Cerebellar nuclear complex (tissue), 1 donor: ENCODE measurements around the gene AKT1.

Experiments used
- DNase-seq, 2 experiments: peaks; one replicate each; lab custom pipeline; 2025; lab: John Stamatoyannopoulos, UW

The AKT1 gene

DNA sequence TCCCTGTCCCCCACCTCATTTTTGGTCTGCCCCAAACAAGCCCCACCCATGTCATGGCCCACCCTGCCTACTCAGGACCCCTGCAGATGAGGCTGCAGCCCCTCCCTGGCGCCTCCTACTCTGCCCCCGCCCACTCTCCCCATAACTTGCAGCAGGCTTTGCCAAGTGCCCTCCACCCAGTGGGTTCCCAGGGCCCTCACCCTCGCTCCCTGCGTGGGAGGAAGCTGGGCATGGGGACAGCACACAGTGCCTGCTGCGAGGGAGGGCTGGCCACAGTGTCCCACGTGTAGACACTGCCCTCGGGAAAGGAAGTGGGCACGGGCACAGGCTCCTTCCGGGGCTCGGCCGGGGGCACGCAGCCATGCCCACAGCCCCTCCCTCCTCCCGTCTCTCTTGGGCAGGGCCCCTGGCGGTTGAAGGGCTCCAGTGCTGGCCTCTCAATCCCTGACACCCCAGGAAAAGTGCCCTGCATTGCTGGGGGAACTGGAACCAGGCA, 9.4 kb downstream of the AKT1 start:
- DNase-seq: no peak

DNA sequence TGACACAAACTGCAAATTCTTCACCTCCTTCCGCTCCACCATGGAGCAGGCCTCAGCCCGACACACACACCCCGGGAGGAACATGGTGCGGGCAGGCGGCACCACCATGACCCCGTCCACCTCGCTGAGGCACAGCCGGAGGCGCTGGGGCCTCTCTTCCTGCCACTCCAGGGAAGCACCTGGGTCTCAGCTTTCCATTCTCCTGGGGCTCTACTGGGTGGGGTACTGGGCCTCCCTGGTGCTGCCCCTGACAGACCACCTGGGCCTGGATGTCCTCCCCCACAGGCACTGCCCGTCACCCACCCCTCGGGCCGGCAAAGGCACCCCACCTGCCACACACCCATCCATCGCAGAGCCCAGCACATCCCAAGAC, 9.9 kb downstream of the AKT1 start:
- no peak for DNase-seq

GRCh38 chr14:104784846-104785707, 10.5 kb downstream of the AKT1 start:
- DNase-seq: no peak

DNA sequence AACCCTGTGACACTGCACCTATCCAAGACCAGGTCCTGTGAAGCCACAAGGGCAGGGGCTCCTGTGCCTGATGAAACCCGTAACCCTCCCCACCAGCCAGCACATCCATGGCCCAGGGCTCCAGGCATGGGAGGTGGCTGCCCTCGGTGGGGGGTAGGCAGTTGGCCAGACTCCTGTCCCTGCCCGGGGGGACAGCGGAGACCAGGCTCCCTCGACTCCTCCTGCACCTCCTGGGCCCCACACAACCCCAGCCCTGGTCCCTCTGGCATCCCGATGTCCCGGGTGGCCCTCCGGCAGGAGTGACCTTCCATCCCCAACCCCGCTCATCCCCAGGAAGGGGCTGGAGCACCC, 11.4 kb downstream of the AKT1 start:
- DNase-seq: no peak

- no peak for DNase-seq
Observed at GRCh38 chr14:104783484-104784217, 11.9 kb downstream of the AKT1 start.

- DNase-seq: no peak
Observed at GRCh38 chr14:104782808-104783139, 12.8 kb downstream of the AKT1 start.

DNA sequence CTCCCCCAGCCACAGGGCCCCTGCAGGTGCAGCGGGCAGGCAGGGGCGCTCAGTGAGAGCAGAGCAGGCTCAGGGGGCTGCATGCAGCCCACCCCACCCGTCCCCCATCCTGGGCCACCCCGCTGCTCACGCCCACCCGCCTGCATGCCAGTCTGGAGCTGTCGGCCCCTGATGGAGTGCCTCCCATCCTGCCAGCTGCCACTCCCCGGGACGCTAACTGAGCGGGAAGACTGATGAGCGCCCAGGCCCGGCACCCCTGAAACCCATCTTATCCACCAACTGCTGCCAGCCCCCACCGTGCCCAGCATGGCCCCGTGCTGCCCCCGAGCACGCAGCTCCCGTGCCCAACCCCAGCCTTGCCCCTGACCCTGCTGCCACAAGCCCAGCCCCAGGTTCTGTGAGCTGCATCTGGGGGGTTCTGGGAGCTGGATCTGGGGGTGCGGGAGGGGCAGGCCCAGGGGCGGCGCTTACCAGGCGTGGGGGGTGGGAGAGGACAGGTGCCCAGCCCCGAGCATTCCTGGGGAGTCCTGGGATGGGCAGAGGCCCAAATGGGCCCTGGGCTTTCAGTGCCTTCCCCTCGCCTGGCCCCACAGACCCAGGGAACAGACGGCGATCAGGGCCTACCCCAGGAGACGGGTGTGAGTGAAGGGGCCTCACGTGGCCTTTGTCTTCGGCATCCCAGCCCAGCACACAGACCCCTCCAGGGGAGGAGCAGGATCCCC, 13.3 kb downstream of the AKT1 start:
- DNase-seq: no peak

- DNase-seq: no peak
Observed at GRCh38 chr14:104781271-104782077, 14.1 kb downstream of the AKT1 start.

GRCh38 chr14:104780513-104781030, 15.0 kb downstream of the AKT1 start:
- DNase-seq: no peak

DNA sequence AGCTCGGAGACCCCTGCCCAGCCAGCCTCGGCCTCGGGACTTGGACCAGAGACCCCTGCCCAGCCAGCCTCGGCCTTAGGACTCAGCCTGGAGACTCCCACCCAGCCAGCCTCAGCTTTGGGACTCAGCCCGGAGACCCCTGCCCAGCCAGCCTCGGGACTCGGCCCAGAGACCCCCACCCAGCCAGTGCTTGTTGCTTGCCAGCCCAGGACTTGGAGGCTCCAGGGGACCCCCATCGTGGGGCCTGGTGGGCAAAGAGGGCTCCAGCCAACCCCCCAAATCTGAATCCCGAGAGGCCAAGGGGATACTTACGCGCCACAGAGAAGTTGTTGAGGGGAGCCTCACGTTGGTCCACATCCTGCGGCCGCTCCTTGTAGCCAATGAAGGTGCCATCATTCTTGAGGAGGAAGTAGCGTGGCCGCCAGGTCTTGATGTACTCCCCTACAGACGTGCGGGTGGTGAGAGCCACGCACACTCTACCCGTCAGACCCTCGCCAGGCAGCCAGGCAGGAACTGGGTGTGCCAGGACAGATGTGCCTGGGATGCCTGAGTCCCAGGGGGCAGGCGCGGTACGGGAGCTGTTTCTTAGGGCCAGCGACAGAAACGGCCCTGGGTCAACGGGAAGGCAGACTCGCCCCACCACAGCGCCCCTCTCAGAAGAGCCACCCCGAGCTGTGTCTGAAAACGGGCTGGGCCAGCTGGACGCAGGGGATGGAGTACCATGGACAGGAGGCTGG, 15.6 kb downstream of the AKT1 start:
- DNase-seq: no peak

DNA sequence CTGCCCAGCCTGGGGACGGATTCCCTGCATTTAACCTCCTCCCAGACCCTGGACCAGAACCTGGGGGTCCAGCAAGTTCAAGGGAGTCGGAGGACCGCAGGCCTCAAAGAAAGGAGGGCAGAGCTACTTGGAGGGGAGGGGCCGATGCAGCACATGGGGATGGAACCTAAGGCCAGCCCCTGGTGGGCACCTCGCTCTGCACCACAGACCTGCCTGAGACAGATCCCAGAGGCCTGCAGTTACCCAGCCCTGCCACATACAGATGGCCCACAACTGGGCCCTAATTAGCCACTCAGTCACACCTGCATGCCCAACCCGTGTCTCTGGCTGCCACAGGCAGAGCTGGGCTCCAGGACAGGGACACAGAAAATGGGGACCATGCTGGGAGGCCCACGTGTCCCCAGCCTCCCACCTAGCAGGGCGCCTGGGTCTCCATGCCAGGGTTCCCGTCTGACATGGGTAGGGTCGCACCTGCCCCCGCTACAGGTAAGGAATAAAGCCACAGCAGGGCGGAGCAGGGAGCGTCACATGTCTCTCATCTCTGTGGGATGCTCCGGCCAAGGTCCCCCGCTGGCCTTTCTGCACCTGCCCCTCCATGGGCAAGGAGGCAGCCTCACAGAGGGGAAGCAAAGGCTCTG, 16.7 kb downstream of the AKT1 start:
- DNase-seq: no peak

DNA sequence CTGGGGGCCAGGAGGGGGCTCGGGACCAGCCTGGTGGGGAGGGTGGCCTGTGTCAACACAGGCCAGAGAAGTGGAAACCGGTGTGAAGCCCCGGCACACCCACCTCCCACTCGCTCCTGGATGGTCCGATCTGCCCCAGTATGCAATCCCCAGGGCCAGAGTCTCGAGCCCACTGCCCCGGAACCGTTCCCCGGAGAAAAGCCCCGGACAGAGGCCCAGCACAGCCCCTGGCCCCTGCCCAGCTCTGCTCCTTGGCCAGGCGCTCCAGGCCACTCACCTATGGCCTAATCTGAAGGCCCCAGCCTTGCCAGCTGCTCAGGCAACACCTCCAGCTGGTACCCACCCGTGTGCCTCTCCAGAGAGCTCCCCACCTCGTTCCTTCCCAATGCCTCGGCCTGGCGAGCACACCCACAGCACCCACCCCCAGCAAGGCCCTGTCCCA, 17.7 kb downstream of the AKT1 start:
- no peak for DNase-seq

GRCh38 chr14:104776961-104777807, 18.4 kb downstream of the AKT1 start:
- DNase-seq: no peak

- DNase-seq: no peak
Observed at GRCh38 chr14:104776481-104776880, 19.1 kb downstream of the AKT1 start.

GRCh38 chr14:104775073-104775489, 20.5 kb downstream of the AKT1 start:
- no peak for DNase-seq

DNA sequence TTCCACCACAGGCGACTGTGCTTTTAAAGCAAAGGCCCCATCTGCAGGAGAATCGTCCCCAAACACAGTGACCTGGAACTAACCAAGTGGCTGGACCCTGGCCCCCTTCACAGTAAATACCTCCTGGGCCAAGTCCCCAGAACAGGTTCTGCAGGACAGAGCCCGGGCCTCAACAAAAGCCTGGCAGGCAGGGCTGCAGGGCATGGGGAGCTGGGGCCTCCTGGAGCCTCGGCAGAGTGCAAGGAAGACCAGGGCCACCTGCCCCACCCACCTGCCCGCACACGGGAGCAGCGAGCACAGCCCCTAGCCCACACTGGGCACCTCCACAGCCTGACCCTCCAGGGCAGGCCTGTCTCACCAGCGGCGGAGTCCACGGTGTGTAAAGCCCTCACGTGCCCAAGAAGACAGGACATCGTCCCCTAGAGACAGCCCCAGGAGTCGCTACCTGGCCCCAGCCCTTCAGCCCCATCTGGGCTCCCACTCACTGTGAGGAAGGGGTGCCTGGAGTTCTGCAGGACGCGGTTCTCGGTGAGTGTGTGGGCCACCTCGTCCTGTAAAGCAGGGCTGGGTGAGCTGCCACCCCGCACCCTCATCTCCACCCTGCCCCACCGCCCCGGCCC, 21.0 kb downstream of the AKT1 start:
- no peak for DNase-seq

DNA sequence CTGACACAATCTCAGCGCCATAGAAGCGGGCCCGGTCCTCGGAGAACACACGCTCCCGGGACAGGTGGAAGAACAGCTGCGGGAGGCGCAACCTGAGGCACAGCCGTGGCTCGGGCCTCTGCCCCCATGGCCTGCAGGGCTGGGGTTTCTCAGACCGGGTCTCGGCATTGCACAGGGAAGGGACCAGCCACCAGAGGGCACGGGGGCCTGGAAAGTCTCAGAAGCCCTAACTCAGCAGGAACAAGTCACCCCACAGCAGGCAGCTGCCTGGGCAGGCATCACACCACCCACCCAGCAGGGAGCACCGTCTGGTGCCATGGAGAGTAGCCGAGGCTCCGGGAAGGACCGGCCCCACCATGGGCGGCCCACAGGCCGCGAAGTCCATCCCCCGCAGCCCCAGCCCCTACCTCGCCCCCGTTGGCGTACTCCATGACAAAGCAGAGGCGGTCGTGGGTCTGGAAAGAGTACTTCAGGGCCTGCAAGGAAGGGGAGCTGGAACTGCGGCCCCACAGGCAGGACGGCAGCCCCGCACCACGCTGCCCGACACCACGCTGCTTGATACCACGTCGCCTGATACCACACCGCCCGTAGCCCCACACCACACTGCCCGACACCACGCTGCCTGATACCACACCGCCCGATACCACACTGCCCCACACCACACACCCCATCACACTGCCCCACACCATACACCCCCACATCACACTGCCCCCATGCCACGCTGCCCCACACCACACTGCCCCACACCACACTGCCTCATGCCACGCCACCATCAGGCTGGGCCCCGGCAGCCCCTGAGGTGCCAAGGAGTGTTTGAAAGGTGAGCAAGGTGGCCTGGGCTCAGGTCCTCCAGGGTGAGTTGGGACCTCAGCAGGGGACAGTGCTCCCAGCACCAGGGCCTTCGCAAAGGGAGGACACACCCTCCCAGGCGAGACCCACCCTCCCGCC, 21.8 kb downstream of the AKT1 start:
- no peak for DNase-seq
